Osteoblast (primary cell): Measurements from ENCODE around the gene KREMEN1. TPM values are rescaled to one million over a fixed set of nuclear protein-coding genes. Genes with fewer than 3 reads are reported as not detected.
A peak's percentile ranks its signal among the peaks of the same experiment; 100 is the strongest.
"Not testable (repeated sequence)": the region's sequence is repeated elsewhere in the genome, so short reads cannot be mapped to it uniquely, and the experiment has no call there.

Source experiments
- DNase-seq: peaks from one replicate; pipeline ENCODE4 v3.0.0; 2011; ENCODE audit warnings: low spot score, mixed read lengths; ENCODE audit not compliant: insufficient read length; ENCODE audit errors: missing footprints
- H2AFZ ChIP-seq: 2 replicates; pipeline ENCODE4 v1.6.0; 2011; ENCODE audit warnings: mild to moderate bottlenecking, low read length
- H3K27ac ChIP-seq: 2 replicates; pipeline ENCODE4 v1.5.1; 2011; ENCODE audit warnings: mild to moderate bottlenecking, low read depth, low read length, moderate library complexity
- H3K27me3 ChIP-seq: 2 replicates; pipeline ENCODE4 v1.6.0; 2012; ENCODE audit warnings: mild to moderate bottlenecking, control low read depth, inconsistent platforms, low read length, moderate library complexity; ENCODE audit not compliant: insufficient read depth
- H3K36me3 ChIP-seq: 2 replicates; pipeline ENCODE4 v1.5.1; 2011; ENCODE audit warnings: mild to moderate bottlenecking, low read length, control low read depth, moderate library complexity; ENCODE audit not compliant: insufficient read depth
- H3K4me1 ChIP-seq: 2 replicates; pipeline ENCODE4 v1.5.1; 2011; ENCODE audit warnings: mild to moderate bottlenecking, low read length, control low read depth, moderate library complexity; ENCODE audit not compliant: insufficient read depth
- H3K4me2 ChIP-seq: 2 replicates; pipeline ENCODE4 v1.6.0; 2011; ENCODE audit warnings: mild to moderate bottlenecking, low read length; ENCODE audit not compliant: insufficient read depth
- H3K4me3 ChIP-seq: fragments of 200-600 bp; sonication (generic); 3 replicates; pipeline ENCODE4 v1.5.1; 2012; ENCODE audit warnings: mild to moderate bottlenecking, low read length, inconsistent platforms; ENCODE audit not compliant: insufficient read depth
- H3K79me2 ChIP-seq: 2 replicates; pipeline ENCODE4 v1.6.0; 2012; ENCODE audit warnings: mild to moderate bottlenecking, low read length, control low read depth, inconsistent platforms; ENCODE audit not compliant: insufficient read depth
- H3K9me3 ChIP-seq: 2 replicates; pipeline ENCODE4 v1.5.1; 2011; ENCODE audit warnings: low read depth, low read length, control low read depth
- H4K20me1 ChIP-seq: 2 replicates; pipeline ENCODE4 v1.6.0; 2012; ENCODE audit warnings: mild to moderate bottlenecking, low read length, control low read depth; ENCODE audit not compliant: insufficient read depth
- total RNA-seq: library from RNA; depleted of rRNA; stranded (reverse); fragments of >200 nt; gene quantifications from 2 replicates; pipeline ENCODE4 v1.2.3, GENCODE V29; 2012
- TF ChIP-seq, protein P1 (sequence below): IDR thresholded peaks from 2 replicates; pipeline ENCODE4 v1.5.1; 2011; ENCODE audit warnings: mild to moderate bottlenecking, low read depth, low read length, moderate library complexity; ENCODE audit errors: extremely low read depth

KREMEN1 gene
- total RNA-seq, 1 donor: 6.5 TPM

DNA sequence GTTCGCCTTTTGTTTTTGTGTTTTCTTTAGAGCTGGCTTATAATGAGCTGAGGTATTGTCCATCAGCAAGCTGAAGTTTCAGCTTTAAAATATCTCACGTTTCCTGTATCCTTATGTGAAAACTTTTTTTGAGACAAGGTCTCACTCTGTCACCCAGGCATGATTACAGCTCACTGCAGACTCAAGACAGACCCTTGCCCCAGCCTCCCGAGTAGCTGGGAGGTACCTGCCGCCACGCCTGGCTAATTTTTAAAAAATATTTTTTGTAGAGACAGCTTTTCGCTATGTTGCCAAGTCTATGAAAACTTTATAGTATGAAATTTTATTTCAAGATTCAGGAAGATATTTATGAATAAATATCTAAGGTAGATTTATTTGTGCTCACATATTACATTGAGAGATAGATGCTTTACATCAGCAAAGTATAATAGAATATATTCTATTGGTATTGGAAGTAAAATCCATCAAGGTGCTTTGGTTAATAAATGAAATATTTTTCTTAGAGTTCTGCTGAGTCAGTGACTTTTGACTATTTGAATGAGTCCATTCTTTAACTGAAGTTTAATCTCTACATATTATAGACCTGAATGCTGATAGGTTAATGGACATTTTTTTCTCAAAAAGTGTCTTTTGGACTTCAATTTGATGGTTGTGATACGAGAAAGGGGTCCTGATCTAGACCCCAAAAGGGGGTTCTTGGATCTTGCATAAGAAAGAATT is 10.2 kb downstream of the KREMEN1 start:
- Histone ChIP-seq H3K36me3 (no peaks in the 10 kb centered on the region), H2AFZ (no peak overlapping the region), H3K4me2 (no peak overlapping the region), H3K27ac (no peak overlapping the region), H3K4me1 (peaks cover 8% of the 10 kb centered on the region), H3K4me3 (no peak overlapping the region), H4K20me1 (no peaks in the 10 kb centered on the region), H3K79me2 (no peaks in the 10 kb centered on the region), H3K9me3 (no peaks in the 10 kb centered on the region), H3K27me3 (no peaks in the 10 kb centered on the region)
- no peak for DNase-seq
- TF ChIP-seq, protein P1, sequence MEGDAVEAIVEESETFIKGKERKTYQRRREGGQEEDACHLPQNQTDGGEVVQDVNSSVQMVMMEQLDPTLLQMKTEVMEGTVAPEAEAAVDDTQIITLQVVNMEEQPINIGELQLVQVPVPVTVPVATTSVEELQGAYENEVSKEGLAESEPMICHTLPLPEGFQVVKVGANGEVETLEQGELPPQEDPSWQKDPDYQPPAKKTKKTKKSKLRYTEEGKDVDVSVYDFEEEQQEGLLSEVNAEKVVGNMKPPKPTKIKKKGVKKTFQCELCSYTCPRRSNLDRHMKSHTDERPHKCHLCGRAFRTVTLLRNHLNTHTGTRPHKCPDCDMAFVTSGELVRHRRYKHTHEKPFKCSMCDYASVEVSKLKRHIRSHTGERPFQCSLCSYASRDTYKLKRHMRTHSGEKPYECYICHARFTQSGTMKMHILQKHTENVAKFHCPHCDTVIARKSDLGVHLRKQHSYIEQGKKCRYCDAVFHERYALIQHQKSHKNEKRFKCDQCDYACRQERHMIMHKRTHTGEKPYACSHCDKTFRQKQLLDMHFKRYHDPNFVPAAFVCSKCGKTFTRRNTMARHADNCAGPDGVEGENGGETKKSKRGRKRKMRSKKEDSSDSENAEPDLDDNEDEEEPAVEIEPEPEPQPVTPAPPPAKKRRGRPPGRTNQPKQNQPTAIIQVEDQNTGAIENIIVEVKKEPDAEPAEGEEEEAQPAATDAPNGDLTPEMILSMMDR: no peak

DNA sequence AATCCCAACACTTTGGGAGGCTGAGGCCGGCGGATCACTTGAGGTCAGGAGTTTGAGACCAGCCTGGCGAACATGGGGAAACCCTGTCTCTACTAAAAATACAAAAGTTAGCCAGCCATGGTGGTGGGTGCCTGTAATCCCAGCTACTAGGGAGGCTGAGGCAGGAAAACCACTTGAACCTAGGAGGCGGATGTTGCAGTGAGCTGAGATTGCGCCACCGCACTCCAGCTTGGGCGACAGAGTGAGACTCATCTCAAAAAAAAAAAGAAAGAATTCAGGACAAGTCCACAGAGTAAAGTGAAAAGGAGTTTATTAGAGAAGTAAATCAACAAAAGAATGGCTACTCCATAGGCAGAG is 10.7 kb downstream of the KREMEN1 start:
- not testable (repeated sequence) for H3K9me3 ChIP-seq, H2AFZ ChIP-seq, DNase-seq, H4K20me1 ChIP-seq, H3K27ac ChIP-seq, H3K79me2 ChIP-seq, H3K4me2 ChIP-seq, H3K36me3 ChIP-seq, H3K4me1 ChIP-seq, H3K4me3 ChIP-seq, H3K27me3 ChIP-seq

DNA sequence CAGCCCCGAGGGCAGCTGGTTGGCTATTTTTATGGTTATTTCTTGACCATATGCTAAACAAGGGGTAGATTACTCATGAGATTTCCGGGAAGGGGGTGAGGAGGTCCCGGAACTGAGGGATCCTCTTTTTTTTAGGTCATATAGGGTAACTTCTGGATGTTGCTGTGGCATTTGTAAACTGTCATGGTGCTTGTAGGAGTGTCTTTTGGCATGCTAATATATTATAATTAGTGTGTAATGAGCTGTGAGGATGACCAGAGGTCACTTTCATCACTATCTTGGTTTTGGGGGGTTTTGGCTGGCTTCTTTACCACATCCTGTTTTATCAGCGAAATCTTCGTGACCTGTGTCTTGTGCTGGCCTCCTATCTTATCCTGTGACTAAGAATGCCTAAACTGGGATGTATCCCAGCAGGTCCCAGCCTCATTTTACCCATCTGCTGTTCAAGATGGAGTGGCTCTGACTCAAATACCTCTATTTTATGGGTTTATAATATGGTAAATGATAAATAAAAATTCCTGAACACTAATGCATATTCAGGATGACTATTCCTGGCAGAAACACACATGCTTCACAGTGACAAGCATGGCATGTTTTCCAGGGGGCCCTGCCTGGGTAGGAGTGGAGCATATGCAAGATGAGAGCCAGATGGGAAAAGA is 11.2 kb downstream of the KREMEN1 start:
- Histone ChIP-seq H3K27me3 (no peaks in the 10 kb centered on the region), H3K27ac (no peak overlapping the region), H3K4me3 (no peak overlapping the region), H2AFZ (no peak overlapping the region), H3K9me3 (no peaks in the 10 kb centered on the region), H3K79me2 (no peaks in the 10 kb centered on the region), H3K4me1 (peaks cover 8% of the 10 kb centered on the region), H4K20me1 (no peaks in the 10 kb centered on the region), H3K36me3 (no peaks in the 10 kb centered on the region), H3K4me2 (no peak overlapping the region)
- peak; percentile 58 for DNase-seq
- TF ChIP-seq, protein P1: no peak

DNA sequence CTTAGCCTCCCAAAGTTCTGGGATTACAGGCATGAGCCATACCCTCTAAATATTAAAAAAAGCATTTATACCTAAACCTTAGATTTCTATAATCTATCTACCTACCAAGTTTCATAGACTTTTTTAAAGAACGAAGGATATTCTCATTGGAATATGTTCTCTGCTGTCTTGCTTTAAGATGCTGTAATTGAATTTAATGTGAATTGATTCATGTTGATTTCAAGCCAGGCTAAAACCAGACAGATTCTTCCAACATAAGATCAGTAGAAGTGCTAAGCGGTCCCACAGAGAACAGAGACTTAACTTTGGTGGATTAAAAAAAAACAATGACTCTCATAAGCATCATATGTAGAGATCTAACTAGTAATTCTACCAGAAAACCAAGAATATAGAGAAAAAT is 14.2 kb downstream of the KREMEN1 start:
- TF ChIP-seq, protein P1: no peak
- Histone ChIP-seq H3K27me3 (no peaks in the 10 kb centered on the region), H3K36me3 (no peaks in the 10 kb centered on the region)

More for the DNA sequence above, 14.2 kb downstream of the KREMEN1 start:
- H3K27ac ChIP-seq: no peak overlapping the region
- H3K9me3 ChIP-seq: no peaks in the 10 kb centered on the region
- no peak overlapping the region for H3K4me2 ChIP-seq
- H4K20me1 ChIP-seq: no peaks in the 10 kb centered on the region
- H3K4me3 ChIP-seq: no peak overlapping the region
- no peak overlapping the region for H2AFZ ChIP-seq
- H3K79me2 ChIP-seq: no peaks in the 10 kb centered on the region
- DNase-seq: peak; percentile 65
- H3K4me1 ChIP-seq: peaks cover 8% of the 10 kb centered on the region
